ENCODE data around the gene RHEX.
A peak's percentile ranks its signal among the peaks of the same experiment; 100 is the strongest.

Gene RHEX

GRCh38 chr1:206107168-206107544, 54.2 kb downstream of the RHEX start:
- Mint-ChIP-seq H3K4me1 (ENCODE audit: low read depth) (no peaks in the 10 kb centered on the region), H3K27ac (no peak overlapping the region), H3K9me3 (no peaks in the 10 kb centered on the region), H3K36me3 (ENCODE audit: low read depth) (no peaks in the 10 kb centered on the region), H3K27me3 (no peaks in the 10 kb centered on the region), H3K4me3 (no peak overlapping the region)

- H3K4me3 Mint-ChIP-seq = no peak overlapping the region
- H3K9me3 Mint-ChIP-seq = no peaks in the 10 kb centered on the region
- no peaks in the 10 kb centered on the region for H3K36me3 Mint-ChIP-seq (ENCODE audit: low read depth)
- H3K27ac Mint-ChIP-seq = no peak overlapping the region
- no peaks in the 10 kb centered on the region for H3K27me3 Mint-ChIP-seq
- no peaks in the 10 kb centered on the region for H3K4me1 Mint-ChIP-seq (ENCODE audit: low read depth)
Measured at GRCh38 chr1:206108635-206109034, 55.7 kb downstream of the RHEX start.

GRCh38 chr1:206109718-206110117, 56.7 kb downstream of the RHEX start:
- no peaks in the 10 kb centered on the region for H3K9me3 Mint-ChIP-seq
- H3K27ac Mint-ChIP-seq = no peak overlapping the region
- H3K4me1 Mint-ChIP-seq (ENCODE audit: low read depth) = no peaks in the 10 kb centered on the region
- H3K36me3 Mint-ChIP-seq (ENCODE audit: low read depth) = no peaks in the 10 kb centered on the region
- no peak overlapping the region for H3K4me3 Mint-ChIP-seq
- peaks cover 3% of the 10 kb centered on the region for H3K27me3 Mint-ChIP-seq

GRCh38 chr1:206110161-206110560, 57.2 kb downstream of the RHEX start:
- Mint-ChIP-seq H3K27me3 (peaks cover 7% of the 10 kb centered on the region), H3K27ac (no peak overlapping the region), H3K4me3 (no peak overlapping the region), H3K4me1 (ENCODE audit: low read depth) (no peaks in the 10 kb centered on the region), H3K36me3 (ENCODE audit: low read depth) (no peaks in the 10 kb centered on the region), H3K9me3 (no peaks in the 10 kb centered on the region)

GRCh38 chr1:206110820-206111219, 57.8 kb downstream of the RHEX start:
- Mint-ChIP-seq H3K4me3 (no peak overlapping the region), H3K27ac (no peak overlapping the region), H3K4me1 (ENCODE audit: low read depth) (no peaks in the 10 kb centered on the region), H3K36me3 (ENCODE audit: low read depth) (no peaks in the 10 kb centered on the region), H3K9me3 (no peaks in the 10 kb centered on the region), H3K27me3 (peaks cover 11% of the 10 kb centered on the region)

GRCh38 chr1:206111271-206111927, 58.4 kb downstream of the RHEX start:
- no peaks in the 10 kb centered on the region for H3K9me3 Mint-ChIP-seq
- H3K4me3 Mint-ChIP-seq = no peak overlapping the region
- H3K36me3 Mint-ChIP-seq (ENCODE audit: low read depth) = no peaks in the 10 kb centered on the region
- H3K4me1 Mint-ChIP-seq (ENCODE audit: low read depth) = no peaks in the 10 kb centered on the region
- H3K27me3 Mint-ChIP-seq = peaks cover 14% of the 10 kb centered on the region
- H3K27ac Mint-ChIP-seq = no peak overlapping the region

- Mint-ChIP-seq H3K9me3 (no peaks in the 10 kb centered on the region), H3K36me3 (ENCODE audit: low read depth) (no peaks in the 10 kb centered on the region), H3K27me3 (peaks cover 23% of the 10 kb centered on the region), H3K4me3 (no peak overlapping the region), H3K27ac (no peak overlapping the region), H3K4me1 (ENCODE audit: low read depth) (peaks cover 7% of the 10 kb centered on the region)
Measured at GRCh38 chr1:206112600-206113301, 59.8 kb downstream of the RHEX start.

- H3K27ac Mint-ChIP-seq = no peak overlapping the region
- peaks cover 39% of the 10 kb centered on the region for H3K27me3 Mint-ChIP-seq
- no peaks in the 10 kb centered on the region for H3K36me3 Mint-ChIP-seq (ENCODE audit: low read depth)
Measured at GRCh38 chr1:206114692-206115640, 62.0 kb downstream of the RHEX start.

GRCh38 chr1:206115791-206116190, 62.8 kb downstream of the RHEX start:
- Mint-ChIP-seq H3K27me3 (peaks cover 45% of the 10 kb centered on the region), H3K4me1 (ENCODE audit: low read depth) (peaks cover 10% of the 10 kb centered on the region), H3K27ac (no peak overlapping the region), H3K9me3 (peaks cover 8% of the 10 kb centered on the region), H3K4me3 (no peak overlapping the region), H3K36me3 (ENCODE audit: low read depth) (no peaks in the 10 kb centered on the region)

More at GRCh38 chr1:206114692-206115640, 62.0 kb downstream of the RHEX start:
- H3K4me3 Mint-ChIP-seq = no peak overlapping the region
- H3K4me1 Mint-ChIP-seq (ENCODE audit: low read depth) = peaks cover 10% of the 10 kb centered on the region
- H3K9me3 Mint-ChIP-seq = peaks cover 1% of the 10 kb centered on the region

GRCh38 chr1:206116191-206116872, 63.4 kb downstream of the RHEX start:
- H3K4me1 Mint-ChIP-seq (ENCODE audit: low read depth) = peaks cover 10% of the 10 kb centered on the region
- peaks cover 51% of the 10 kb centered on the region for H3K27me3 Mint-ChIP-seq
- no peaks in the 10 kb centered on the region for H3K36me3 Mint-ChIP-seq (ENCODE audit: low read depth)
- H3K9me3 Mint-ChIP-seq = peaks cover 11% of the 10 kb centered on the region
- H3K4me3 Mint-ChIP-seq = peak overlapping the region; percentile 56
- no peak overlapping the region for H3K27ac Mint-ChIP-seq

- Mint-ChIP-seq H3K4me1 (ENCODE audit: low read depth) (peaks cover 10% of the 10 kb centered on the region), H3K27me3 (peaks cover 55% of the 10 kb centered on the region), H3K27ac (no peak overlapping the region), H3K9me3 (peaks cover 13% of the 10 kb centered on the region), H3K36me3 (ENCODE audit: low read depth) (no peaks in the 10 kb centered on the region), H3K4me3 (peak overlapping the region; percentile 56)
Measured at GRCh38 chr1:206116873-206117150, 63.8 kb downstream of the RHEX start.

- Mint-ChIP-seq H3K4me1 (ENCODE audit: low read depth) (peaks cover 10% of the 10 kb centered on the region), H3K27ac (no peak within 1 kb of the TSS), H3K27me3 (peaks cover 58% of the 10 kb centered on the region), H3K4me3 (peak within 1 kb of the TSS; percentile 56), H3K36me3 (ENCODE audit: low read depth) (no peaks in the 10 kb centered on the region), H3K9me3 (peaks cover 13% of the 10 kb centered on the region)
Measured at GRCh38 chr1:206117151-206117948, 64.4 kb downstream of the RHEX start, which contains the start of gene AVPR1B. TSS of gene AVPR1B (minus strand) at chr1:206117388. CDS start at chr1:206116890, 498 bp downstream.

GRCh38 chr1:206120406-206120805, 67.4 kb downstream of the RHEX start:
- Mint-ChIP-seq H3K4me1 (ENCODE audit: low read depth) (peaks cover 10% of the 10 kb centered on the region), H3K4me3 (no peak overlapping the region), H3K27me3 (peaks cover 68% of the 10 kb centered on the region), H3K27ac (no peak overlapping the region), H3K36me3 (ENCODE audit: low read depth) (no peaks in the 10 kb centered on the region), H3K9me3 (peaks cover 13% of the 10 kb centered on the region)

GRCh38 chr1:206121269-206121668, 68.3 kb downstream of the RHEX start:
- H3K4me3 Mint-ChIP-seq = no peak overlapping the region
- H3K27me3 Mint-ChIP-seq = peaks cover 72% of the 10 kb centered on the region
- peaks cover 13% of the 10 kb centered on the region for H3K9me3 Mint-ChIP-seq
- H3K4me1 Mint-ChIP-seq (ENCODE audit: low read depth) = peaks cover 10% of the 10 kb centered on the region
- H3K36me3 Mint-ChIP-seq (ENCODE audit: low read depth) = no peaks in the 10 kb centered on the region
- no peak overlapping the region for H3K27ac Mint-ChIP-seq

Data from stimulated activated naive CD8-positive, alpha-beta T cell treated with anti-CD3 and anti-CD28 coated beads, Interleukin-15, Interleukin-2, amounts not matched to agents 100 ng/mL and 50 ng/mL, for 24 hours (primary cell).